G401 (cell line): ENCODE data around the gene SLC4A5. TPM values are rescaled to one million over a fixed set of nuclear protein-coding genes. Genes with fewer than 3 reads are reported as not detected.
A peak's percentile ranks its signal among the peaks of the same experiment; 100 is the strongest.
"Not testable (repeated sequence)": the region's sequence is repeated elsewhere in the genome, so short reads cannot be mapped to it uniquely, and the experiment has no call there.

Experiments used
- DNase-seq: peaks from one replicate; pipeline ENCODE4 v3.0.0-alpha.2; 2015; ENCODE audit warnings: low spot score
- in situ Hi-C: cut with HindIII; loops from 2 replicates; pipeline ENCODE4 v1.10.0; 2016; ENCODE audit warnings: low sequenced_read_pairs, mixed read lengths
- total RNA-seq: library from RNA; depleted of rRNA; stranded (reverse); fragments of >200 nt; shearing (Covaris generic); gene quantifications from 2 replicates; pipeline ENCODE4 v1.2.3, GENCODE V29; 2014

The SLC4A5 gene
- total RNA-seq, 1 experiment from 2014 or later, result not detected

DNA sequence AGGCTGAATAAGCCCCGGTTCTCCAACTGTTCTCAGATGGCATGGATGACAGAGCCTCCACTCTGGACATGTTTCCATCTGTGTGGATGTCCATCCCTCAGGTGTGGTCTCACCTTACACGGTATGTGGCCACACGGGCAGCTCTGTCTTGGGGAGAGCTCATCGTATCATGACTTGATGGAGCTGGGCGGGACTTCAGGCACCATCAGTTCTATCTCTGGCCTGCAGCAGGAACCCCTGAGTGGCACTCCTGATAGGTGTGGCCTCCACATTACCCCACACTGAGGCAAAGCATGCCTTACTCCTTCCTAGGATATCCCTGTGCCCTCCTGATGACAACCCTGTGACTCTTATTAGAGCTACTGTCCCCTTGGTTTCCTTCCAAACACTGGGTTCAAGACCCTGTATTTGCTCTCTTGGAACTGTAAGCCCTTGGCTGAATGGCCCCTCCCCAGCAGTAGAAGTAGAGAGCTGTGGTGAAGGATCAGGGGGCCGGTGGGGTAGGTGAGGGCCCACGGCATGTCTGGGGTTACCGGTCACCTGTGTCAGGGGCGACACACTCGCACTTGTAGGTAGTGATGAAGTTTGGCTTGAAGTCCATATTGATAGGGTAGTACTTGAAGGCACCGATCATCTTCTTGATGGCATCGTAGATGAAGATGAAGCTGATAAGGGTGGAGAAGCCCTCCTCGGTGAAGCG, 96.6 kb downstream of the SLC4A5 start:
- no peak for DNase-seq

GRCh38 chr2:74244286-74244685, 98.9 kb downstream of the SLC4A5 start:
- no peak for DNase-seq
- in situ Hi-C loops, result no loop called here

More for the DNA sequence above, 96.6 kb downstream of the SLC4A5 start:
- in situ Hi-C loops, result no loop called here

GRCh38 chr2:74242354-74243071, 100.7 kb downstream of the SLC4A5 start:
- no peak for DNase-seq
- in situ Hi-C loops, result no loop called here

DNA sequence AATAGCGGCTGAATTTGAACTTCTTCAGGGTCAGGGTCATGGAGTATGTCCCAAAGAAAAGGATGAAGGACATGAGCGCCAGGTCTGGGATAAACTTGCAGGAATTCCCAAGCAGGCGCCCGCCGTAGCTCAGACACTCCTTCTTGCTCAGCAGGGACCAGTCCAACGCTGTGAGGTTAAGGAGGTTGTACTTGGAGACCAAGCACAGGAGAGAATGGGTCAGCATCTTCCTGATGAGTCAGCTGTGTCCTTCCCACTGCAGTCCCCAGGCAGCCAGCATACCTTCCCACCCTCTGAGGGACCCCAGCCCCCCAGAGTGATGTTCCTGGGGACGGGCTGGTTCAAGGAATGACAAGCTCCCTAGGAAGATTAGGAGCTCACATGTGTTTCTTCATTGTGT, 103.9 kb downstream of the SLC4A5 start:
- in situ Hi-C loops, result no loop called here
- DNase-seq, result no peak

DNA sequence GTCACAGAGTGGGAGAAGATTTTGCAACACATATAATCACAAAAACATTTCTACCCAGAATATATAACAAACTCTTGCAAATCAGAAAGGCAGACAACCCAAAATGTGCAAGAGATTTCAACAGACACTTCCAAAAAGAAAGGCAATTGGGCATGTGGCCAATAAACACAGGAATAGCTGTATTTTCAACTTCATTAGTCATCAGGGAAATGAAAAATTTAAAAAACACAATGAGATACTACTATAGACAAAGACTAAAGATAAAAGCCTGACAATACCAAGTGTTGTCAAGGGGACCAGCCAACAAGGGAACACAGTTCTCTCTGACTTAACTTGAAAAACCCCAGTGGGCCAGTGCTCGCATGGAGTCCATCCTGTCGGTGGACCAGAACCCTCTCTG, 104.3 kb downstream of the SLC4A5 start:
- in situ Hi-C loops, result no loop called here
- DNase-seq, result no peak

- in situ Hi-C loops, result no loop called here
- no peak for DNase-seq
Observed at GRCh38 chr2:74235041-74235440, 108.2 kb downstream of the SLC4A5 start.

DNA sequence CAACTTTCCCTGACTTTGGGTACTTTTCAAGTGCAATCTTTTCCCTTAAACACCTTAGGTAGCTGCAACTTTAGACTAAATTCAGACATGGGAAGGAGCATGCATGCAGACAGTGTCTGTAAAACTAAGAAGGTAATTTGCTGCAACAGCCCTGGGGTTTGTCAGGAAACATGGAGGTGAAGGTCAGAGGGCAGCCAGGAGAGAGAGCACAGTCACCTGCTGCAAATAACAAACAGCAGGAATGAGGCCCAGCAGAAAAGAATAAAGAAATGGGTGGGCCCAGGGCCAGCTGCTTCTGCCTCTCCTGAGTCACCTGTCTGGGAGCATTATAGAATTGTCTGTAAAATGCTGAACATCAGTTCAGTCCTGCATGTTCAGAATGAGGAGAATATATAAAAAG, 109.6 kb downstream of the SLC4A5 start:
- in situ Hi-C loops, result no loop called here
- no peak for DNase-seq

- no peak for DNase-seq
- in situ Hi-C loops, result no loop called here
Observed at GRCh38 chr2:74232426-74232825, 110.8 kb downstream of the SLC4A5 start.

DNA sequence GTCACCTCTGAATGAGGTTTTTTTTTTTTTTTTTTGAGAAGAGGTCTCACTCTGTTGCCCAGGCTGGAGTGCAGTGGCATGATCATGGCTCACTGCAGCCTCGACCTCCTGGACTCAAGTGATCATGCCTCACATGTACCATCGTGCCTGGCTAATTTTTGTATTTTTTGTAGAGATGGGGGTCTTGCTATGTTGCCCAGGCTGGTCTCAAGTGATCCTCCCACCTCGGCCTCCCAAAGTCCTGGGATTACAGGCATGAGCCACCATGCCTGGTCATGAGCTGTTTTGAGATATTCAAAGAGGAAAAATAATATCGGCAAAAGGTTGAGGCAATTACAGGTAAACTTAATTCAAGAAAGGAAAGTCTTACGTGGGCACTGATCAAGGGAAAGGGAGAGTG, 113.4 kb downstream of the SLC4A5 start:
- in situ Hi-C loops, result not testable (repeated sequence)

DNA sequence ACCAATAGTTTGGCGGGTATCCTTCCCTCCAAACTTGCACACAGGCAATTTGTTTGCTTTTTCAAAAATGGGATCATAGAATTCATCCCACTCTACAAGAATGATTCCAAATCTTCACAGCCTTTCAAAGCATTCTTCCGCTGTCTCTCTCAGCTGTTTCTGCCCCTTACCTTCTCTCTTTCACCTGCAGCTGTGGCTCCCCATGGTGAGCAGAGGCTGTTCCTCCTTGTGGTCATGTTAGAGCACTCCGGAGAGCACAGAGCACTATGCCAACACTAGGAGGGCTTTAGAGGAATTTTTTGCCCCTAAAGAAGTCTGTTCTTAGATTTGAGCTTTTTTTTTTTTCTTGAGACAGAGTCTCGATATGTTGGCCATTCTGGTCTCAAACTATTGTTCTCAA, 114.4 kb downstream of the SLC4A5 start:
- in situ Hi-C loops, result no loop called here
- no peak for DNase-seq

More for the DNA sequence above, 113.4 kb downstream of the SLC4A5 start:
- DNase-seq, result not testable (repeated sequence)

GRCh38 chr2:74227646-74228045, 115.6 kb downstream of the SLC4A5 start:
- peak; percentile 5 for DNase-seq
- in situ Hi-C loops, result no loop called here

DNA sequence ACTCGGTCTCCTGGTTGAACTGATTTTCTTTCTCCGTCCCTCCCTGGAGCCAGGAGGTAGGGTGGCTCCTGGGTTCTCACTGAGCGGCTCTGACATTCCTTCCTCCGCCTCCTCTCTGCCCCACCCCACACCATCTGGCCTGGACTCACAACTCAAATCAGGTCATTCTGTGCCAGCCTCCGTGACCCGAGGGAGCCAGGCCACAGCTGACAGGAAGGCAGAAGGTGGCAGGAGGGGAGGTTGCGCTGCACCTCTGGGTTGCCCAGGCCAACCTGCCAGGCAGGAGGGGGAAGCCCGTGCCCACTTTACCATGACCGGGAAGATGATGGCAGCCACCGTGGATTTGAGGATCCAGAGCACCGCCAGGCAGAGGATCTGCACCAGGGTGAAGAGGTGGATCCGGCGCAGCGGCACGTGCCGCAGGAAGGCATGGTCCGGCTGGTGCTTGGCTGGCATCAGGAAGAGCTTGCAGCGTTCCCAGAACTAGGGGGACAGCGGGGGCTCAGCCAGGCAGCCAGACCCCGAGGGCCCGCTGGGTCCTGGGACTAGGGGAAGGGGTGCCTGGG, 116.5 kb downstream of the SLC4A5 start:
- peak; percentile 90 for DNase-seq
- in situ Hi-C loops, result no loop called here

GRCh38 chr2:74225698-74226459, 117.3 kb downstream of the SLC4A5 start:
- DNase-seq, result no peak
- in situ Hi-C loops, result no loop called here

GRCh38 chr2:74223941-74224770, 119.1 kb downstream of the SLC4A5 start:
- no peak for DNase-seq
- in situ Hi-C loops, result no loop called here

GRCh38 chr2:74222300-74222650, 120.9 kb downstream of the SLC4A5 start:
- no peak for DNase-seq
- in situ Hi-C loops, result no loop called here

DNA sequence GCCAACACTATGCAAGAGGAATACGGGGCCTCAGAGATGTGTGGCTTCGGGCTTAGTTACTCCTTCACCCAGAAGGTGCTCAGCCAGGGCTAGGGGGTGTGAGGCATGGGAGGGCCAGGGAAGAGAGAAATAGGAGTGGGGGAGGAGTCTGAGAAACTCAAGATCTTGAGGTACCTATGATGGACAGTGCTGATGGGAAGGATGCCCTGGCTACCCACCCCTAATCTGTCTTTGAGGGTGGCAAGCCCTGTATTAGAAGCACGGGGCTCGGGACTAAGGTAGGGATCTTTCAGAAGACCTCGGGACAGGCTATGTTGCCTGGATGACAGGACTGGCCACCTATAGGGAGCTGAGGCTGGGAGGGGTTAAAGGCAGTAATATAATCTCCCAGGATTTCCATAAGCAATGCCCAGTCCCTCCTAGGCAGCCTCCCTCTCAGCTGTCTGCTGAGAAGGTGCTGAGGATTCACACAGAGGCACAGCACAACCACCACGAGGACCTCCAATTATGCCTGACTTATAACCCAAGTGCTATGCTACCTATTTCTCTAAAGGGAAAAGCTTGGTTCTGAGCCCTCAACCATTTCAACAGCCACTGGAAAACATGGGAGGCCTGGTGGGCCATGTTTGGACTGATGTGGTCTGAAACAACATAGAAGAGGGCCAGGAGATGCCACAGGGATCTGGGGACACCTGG, 121.5 kb downstream of the SLC4A5 start:
- no peak for DNase-seq
- in situ Hi-C loops, result no loop called here

GRCh38 chr2:74221091-74221490, 122.1 kb downstream of the SLC4A5 start:
- in situ Hi-C loops, result no loop called here
- DNase-seq, result no peak

DNA sequence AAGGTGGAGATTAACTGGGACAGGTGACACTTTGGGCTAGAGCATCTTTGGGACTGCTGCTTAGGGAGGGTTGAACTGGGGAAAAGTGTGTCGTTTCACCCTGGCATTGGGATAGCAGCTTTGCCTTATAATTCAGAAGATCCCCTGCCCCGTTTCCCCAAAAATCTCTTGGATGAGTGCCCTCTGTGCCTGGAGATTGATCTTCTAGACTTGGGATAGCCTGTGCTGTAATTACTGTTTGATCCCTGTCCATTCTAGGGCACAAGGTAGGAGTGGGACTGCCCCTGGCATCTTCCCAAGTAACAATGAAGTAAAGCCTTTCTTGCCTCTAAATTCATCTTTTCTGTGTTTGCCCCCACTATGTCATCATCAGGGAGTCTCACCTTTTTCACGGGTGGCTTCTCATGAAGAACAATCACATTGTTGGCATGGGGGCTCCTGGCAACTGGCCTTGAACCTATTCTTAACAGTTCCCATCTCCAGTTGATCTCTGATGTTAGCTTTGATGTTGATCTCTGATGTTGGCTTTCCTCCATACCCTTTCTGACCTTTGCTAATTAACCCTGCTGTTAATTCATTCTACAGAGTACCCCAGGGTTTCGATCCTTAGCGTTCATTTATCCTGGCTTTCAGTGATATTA, 123.2 kb downstream of the SLC4A5 start:
- in situ Hi-C loops, result no loop called here
- no peak for DNase-seq
